HEK293 (cell line): ENCODE measurements around the gene MAPRE2.

Experiments used
- CTCF ChIA-PET: fragments of 350-600 bp; formaldehyde crosslinking; extraction: SDS; loops from one replicate; lab custom pipeline; 2021; ENCODE audit warnings: antibody characterized with exemption; lab: Yijun Ruan, JAX
- POLR2A ChIA-PET: fragments of 300-600 bp; formaldehyde crosslinking; extraction: SDS; loops from one replicate; lab custom pipeline; 2020; ENCODE audit warnings: antibody characterized with exemption, inconsistent platforms; lab: Yijun Ruan, JAX
- H3K27ac ChIP-seq: fragments of 200-500 bp; sonication (Bioruptor generic); 2 replicates; pipeline ENCODE4 v1.5.1; 2014; ENCODE audit warnings: low read depth, low read length, control low read depth, inconsistent platforms; ENCODE audit errors: extremely low read depth
- H3K36me3 ChIP-seq, 2 experiments: fragments of 200-500 bp in 1 of 2; sonication (Bioruptor generic) in 1 of 2; 1 replicate in 1 of 2; 2 replicates in 1 of 2; pipeline ENCODE4 v1.5.1; 2014 to 2017; ENCODE audit warnings: inconsistent platforms in 2 of 2, low read length in 2 of 2; ENCODE audit not compliant: control insufficient read depth in 2 of 2, insufficient read depth in 1 of 2
- H3K4me1 ChIP-seq: fragments of 200-500 bp; sonication (Bioruptor generic); 2 replicates; pipeline ENCODE4 v1.5.1; 2014; ENCODE audit warnings: mild to moderate bottlenecking, low read length, inconsistent platforms; ENCODE audit not compliant: control insufficient read depth, insufficient read depth
- H3K4me3 ChIP-seq: 2 replicates; pipeline ENCODE4 v1.5.1; 2011; ENCODE audit warnings: low read depth, mild to moderate bottlenecking, control low read depth, low read length, moderate library complexity
- H3K9me3 ChIP-seq: fragments of 200-500 bp; sonication (Bioruptor generic); 2 replicates; pipeline ENCODE4 v1.5.1; 2014; ENCODE audit warnings: low read depth, low read length, inconsistent platforms; ENCODE audit not compliant: control insufficient read depth, insufficient read depth
- GLIS2 ChIP-seq: fragments of 450-650 bp; formaldehyde crosslinking; IDR thresholded peaks from 2 replicates; pipeline ENCODE4 v1.5.1; 2016; ENCODE audit warnings: missing biosample characterization, missing genetic modification characterization
- KLF1 ChIP-seq: fragments of 450-650 bp; formaldehyde crosslinking; IDR thresholded peaks from 2 replicates; pipeline ENCODE4 v1.5.1; 2016; ENCODE audit warnings: missing biosample characterization, missing genetic modification characterization
- KLF8 ChIP-seq: fragments of 450-650 bp; formaldehyde crosslinking; IDR thresholded peaks from 2 replicates; pipeline ENCODE4 v1.5.1; 2016; ENCODE audit warnings: missing biosample characterization, missing genetic modification characterization
- SCRT1 ChIP-seq: fragments of 450-650 bp; formaldehyde crosslinking; IDR thresholded peaks from 2 replicates; pipeline ENCODE4 v1.5.1; 2016; ENCODE audit warnings: missing biosample characterization, missing genetic modification characterization, borderline replicate concordance
- SETDB1 ChIP-seq: IDR thresholded peaks from one replicate; pipeline ENCODE4 v1.6.1; 2017; ENCODE audit warnings: mild to moderate bottlenecking, low read length, moderate library complexity, mixed read lengths; ENCODE audit not compliant: insufficient read length
- SP7 ChIP-seq: fragments of 450-650 bp; formaldehyde crosslinking; IDR thresholded peaks from 2 replicates; pipeline ENCODE4 v1.5.1; 2016; ENCODE audit warnings: missing biosample characterization, missing genetic modification characterization
- ZNF169 ChIP-seq: fragments of 450-650 bp; formaldehyde crosslinking; IDR thresholded peaks from 2 replicates; pipeline ENCODE4 v1.5.1; 2016; ENCODE audit warnings: missing biosample characterization, missing genetic modification characterization
- ZNF221 ChIP-seq: fragments of 450-650 bp; formaldehyde crosslinking; IDR thresholded peaks from 2 replicates; pipeline ENCODE4 v1.5.1; 2017; ENCODE audit warnings: missing biosample characterization, missing genetic modification characterization, borderline replicate concordance
- ZNF341 ChIP-seq: fragments of 450-650 bp; formaldehyde crosslinking; IDR thresholded peaks from 2 replicates; pipeline ENCODE4; 2016; ENCODE audit warnings: low read depth, missing biosample characterization, missing genetic modification characterization
- ZNF473 ChIP-seq: fragments of 450-650 bp; formaldehyde crosslinking; IDR thresholded peaks from 2 replicates; pipeline ENCODE4 v1.5.1; 2017; ENCODE audit warnings: missing biosample characterization, missing genetic modification characterization
- ZNF571 ChIP-seq: fragments of 450-650 bp; formaldehyde crosslinking; IDR thresholded peaks from 2 replicates; pipeline ENCODE4 v1.5.0; 2017; ENCODE audit warnings: missing biosample characterization, missing genetic modification characterization
- ZNF596 ChIP-seq: fragments of 450-650 bp; IDR thresholded peaks from 2 replicates; pipeline ENCODE4 v1.5.0; 2018; ENCODE audit warnings: missing biosample characterization, mild to moderate bottlenecking, missing genetic modification characterization, moderate library complexity
- ZNF747 ChIP-seq: fragments of 450-650 bp; formaldehyde crosslinking; IDR thresholded peaks from 2 replicates; pipeline ENCODE4 v1.5.1; 2016; ENCODE audit warnings: missing biosample characterization, missing genetic modification characterization
- ZNF776 ChIP-seq: fragments of 450-650 bp; formaldehyde crosslinking; IDR thresholded peaks from 2 replicates; pipeline ENCODE4 v1.5.0; 2017; ENCODE audit warnings: missing biosample characterization, missing genetic modification characterization, borderline replicate concordance
- ZNF785 ChIP-seq: fragments of 450-650 bp; formaldehyde crosslinking; IDR thresholded peaks from 2 replicates; pipeline ENCODE4 v1.5.1; 2016; ENCODE audit warnings: missing biosample characterization, missing genetic modification characterization
- ZNF791 ChIP-seq: fragments of 450-650 bp; formaldehyde crosslinking; IDR thresholded peaks from 2 replicates; pipeline ENCODE4 v1.5.1; 2016; ENCODE audit warnings: missing biosample characterization, missing genetic modification characterization
- ZXDB ChIP-seq: fragments of 450-650 bp; formaldehyde crosslinking; IDR thresholded peaks from 2 replicates; pipeline ENCODE4 v1.5.1; 2016; ENCODE audit warnings: missing biosample characterization, missing genetic modification characterization
- TF ChIP-seq, protein P1 (sequence below): fragments of 450-650 bp; formaldehyde crosslinking; IDR thresholded peaks from 2 replicates; pipeline ENCODE4 v1.5.1; 2016; ENCODE audit warnings: missing biosample characterization, missing genetic modification characterization
- TF ChIP-seq, protein P2 (sequence below): fragments of 450-650 bp; formaldehyde crosslinking; IDR thresholded peaks from 2 replicates; pipeline ENCODE4 v1.5.1; 2016; ENCODE audit warnings: missing biosample characterization, missing genetic modification characterization
- TF ChIP-seq, protein P3 (sequence below): fragments of 450-650 bp; formaldehyde crosslinking; IDR thresholded peaks from 2 replicates; pipeline ENCODE4 v1.5.1; 2016; ENCODE audit warnings: missing biosample characterization, missing genetic modification characterization

MAPRE2 gene

DNA sequence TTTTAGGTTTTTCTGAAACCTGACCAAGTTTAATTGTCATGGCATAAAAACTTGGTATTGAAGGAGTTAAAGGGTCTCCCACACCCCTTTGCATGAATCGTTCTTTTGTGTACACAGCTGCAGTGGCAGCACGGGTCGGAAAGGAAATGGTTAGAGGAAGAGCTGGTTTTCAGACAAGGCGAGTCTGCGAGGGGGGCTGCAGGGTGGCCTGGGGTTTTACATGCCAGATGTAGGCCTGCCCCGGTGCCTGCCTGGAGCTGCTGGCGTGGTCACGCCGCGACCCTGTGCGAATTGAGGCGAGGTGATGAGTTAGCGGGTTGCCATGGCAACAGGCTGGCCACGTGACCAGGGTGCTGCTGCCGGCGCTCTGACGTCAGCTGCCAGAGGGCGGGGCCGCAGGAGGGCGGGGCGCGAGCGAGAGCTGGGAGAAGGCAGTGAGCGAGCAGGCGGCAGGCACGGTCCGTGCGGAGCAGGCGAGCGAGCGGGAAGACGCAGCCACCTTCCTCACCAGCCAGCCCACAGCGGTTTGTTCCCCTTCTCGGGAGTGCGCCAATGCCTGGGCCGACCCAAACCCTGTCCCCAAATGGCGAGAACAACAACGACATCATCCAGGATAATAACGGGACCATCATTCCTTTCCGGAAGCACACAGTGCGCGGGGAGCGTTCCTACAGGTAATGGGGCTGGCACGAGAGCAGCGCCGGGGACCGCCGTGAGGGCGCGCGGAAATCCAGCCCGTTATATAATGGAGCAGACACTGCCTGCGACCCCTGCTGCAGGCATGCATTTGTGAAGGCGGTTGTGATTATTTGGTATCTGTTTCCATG, at the start of gene MAPRE2 (continued):
- TF ChIP-seq ZNF785 (no peak), ZNF747 (tag by site-specific recombination) (no peak), GLIS2 (tag by site-specific recombination) (0 out of 2 replicates have a peak, but pooled peaks have one; percentile 43), ZNF221 (tag by site-specific recombination) (no peak), ZNF776 (tag by site-specific recombination) (no peak), KLF8 (peak; percentile 64; the same call in 1 of the 2 replicates), ZXDB (tag by site-specific recombination) (peak; percentile 63; the same call in 1 of the 2 replicates), ZNF169 (tag by site-specific recombination) (no peak), ZNF791 (tag by site-specific recombination) (peak; percentile 11; the same call in 1 of the 2 replicates), SCRT1 (tag by site-specific recombination) (peak; percentile 94), ZNF596 (tag by site-specific recombination) (peak; percentile 92), SP7 (tag by site-specific recombination) (peak; percentile 78), KLF1 (tag by site-specific recombination) (peak; percentile 71)
- TF ChIP-seq, protein P1, sequence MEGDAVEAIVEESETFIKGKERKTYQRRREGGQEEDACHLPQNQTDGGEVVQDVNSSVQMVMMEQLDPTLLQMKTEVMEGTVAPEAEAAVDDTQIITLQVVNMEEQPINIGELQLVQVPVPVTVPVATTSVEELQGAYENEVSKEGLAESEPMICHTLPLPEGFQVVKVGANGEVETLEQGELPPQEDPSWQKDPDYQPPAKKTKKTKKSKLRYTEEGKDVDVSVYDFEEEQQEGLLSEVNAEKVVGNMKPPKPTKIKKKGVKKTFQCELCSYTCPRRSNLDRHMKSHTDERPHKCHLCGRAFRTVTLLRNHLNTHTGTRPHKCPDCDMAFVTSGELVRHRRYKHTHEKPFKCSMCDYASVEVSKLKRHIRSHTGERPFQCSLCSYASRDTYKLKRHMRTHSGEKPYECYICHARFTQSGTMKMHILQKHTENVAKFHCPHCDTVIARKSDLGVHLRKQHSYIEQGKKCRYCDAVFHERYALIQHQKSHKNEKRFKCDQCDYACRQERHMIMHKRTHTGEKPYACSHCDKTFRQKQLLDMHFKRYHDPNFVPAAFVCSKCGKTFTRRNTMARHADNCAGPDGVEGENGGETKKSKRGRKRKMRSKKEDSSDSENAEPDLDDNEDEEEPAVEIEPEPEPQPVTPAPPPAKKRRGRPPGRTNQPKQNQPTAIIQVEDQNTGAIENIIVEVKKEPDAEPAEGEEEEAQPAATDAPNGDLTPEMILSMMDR (tag by site-specific recombination), result peak; percentile 60
- TF ChIP-seq, protein P2, sequence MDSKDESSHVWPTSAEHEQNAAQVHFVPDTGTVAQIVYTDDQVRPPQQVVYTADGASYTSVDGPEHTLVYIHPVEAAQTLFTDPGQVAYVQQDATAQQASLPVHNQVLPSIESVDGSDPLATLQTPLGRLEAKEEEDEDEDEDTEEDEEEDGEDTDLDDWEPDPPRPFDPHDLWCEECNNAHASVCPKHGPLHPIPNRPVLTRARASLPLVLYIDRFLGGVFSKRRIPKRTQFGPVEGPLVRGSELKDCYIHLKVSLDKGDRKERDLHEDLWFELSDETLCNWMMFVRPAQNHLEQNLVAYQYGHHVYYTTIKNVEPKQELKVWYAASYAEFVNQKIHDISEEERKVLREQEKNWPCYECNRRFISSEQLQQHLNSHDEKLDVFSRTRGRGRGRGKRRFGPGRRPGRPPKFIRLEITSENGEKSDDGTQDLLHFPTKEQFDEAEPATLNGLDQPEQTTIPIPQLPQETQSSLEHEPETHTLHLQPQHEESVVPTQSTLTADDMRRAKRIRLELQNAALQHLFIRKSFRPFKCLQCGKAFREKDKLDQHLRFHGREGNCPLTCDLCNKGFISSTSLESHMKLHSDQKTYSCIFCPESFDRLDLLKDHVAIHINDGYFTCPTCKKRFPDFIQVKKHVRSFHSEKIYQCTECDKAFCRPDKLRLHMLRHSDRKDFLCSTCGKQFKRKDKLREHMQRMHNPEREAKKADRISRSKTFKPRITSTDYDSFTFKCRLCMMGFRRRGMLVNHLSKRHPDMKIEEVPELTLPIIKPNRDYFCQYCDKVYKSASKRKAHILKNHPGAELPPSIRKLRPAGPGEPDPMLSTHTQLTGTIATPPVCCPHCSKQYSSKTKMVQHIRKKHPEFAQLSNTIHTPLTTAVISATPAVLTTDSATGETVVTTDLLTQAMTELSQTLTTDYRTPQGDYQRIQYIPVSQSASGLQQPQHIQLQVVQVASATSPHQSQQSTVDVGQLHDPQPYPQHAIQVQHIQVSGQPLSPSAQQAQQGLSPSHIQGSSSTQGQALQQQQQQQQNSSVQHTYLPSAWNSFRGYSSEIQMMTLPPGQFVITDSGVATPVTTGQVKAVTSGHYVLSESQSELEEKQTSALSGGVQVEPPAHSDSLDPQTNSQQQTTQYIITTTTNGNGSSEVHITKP (tag by site-specific recombination), result peak; percentile 74
- TF ChIP-seq, protein P3, sequence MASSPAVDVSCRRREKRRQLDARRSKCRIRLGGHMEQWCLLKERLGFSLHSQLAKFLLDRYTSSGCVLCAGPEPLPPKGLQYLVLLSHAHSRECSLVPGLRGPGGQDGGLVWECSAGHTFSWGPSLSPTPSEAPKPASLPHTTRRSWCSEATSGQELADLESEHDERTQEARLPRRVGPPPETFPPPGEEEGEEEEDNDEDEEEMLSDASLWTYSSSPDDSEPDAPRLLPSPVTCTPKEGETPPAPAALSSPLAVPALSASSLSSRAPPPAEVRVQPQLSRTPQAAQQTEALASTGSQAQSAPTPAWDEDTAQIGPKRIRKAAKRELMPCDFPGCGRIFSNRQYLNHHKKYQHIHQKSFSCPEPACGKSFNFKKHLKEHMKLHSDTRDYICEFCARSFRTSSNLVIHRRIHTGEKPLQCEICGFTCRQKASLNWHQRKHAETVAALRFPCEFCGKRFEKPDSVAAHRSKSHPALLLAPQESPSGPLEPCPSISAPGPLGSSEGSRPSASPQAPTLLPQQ (tag by site-specific recombination), result peak; percentile 74; the same call in 1 of the 2 replicates
- TF ChIP-seq, all 188 proteins: peak for 47

GRCh38 chr18:34991561-34991960, 49.7 kb upstream of the MAPRE2 start:
- CTCF ChIA-PET, result interaction anchor here (0.6 to 0.7 kb wide), 2 partner anchors 125 to 152 kb away, joined by 3 read pairs; no protein-coding TSS in a partner anchor

More at GRCh38 chr18:34991561-34991960, 49.7 kb upstream of the MAPRE2 start:
- Histone ChIP-seq H3K27ac (no peak overlapping the region), H3K9me3 (no peaks in the 10 kb centered on the region), H3K4me3 (no peak overlapping the region), H3K36me3 (no peaks in the 10 kb centered on the region), H3K4me1 (no peaks in the 10 kb centered on the region)
- TF ChIP-seq ZNF473 (tag by site-specific recombination) (no peak), ZNF571 (tag by site-specific recombination) (no peak), ZNF341 (tag by site-specific recombination) (no peak), SETDB1 (no peak)
- POLR2A ChIA-PET, result no interaction called here
